H1 (cell line): ENCODE results near the gene RNF4. TPM values are rescaled to one million over a fixed set of nuclear protein-coding genes. Genes with fewer than 3 reads are reported as not detected.

ENCODE experiments used
- CTCF ChIA-PET: fragments of 300-600 bp; sonication (Branson Sonifier 250); formaldehyde crosslinking; loops from one replicate; lab custom pipeline; 2021; ENCODE audit not compliant: partially characterized antibody; lab: Charles Lee
- POLR2A ChIA-PET: fragments of 300-600 bp; sonication (Branson Sonifier 250); formaldehyde crosslinking; loops from one replicate; lab custom pipeline; 2021; ENCODE audit warnings: inconsistent platforms; ENCODE audit not compliant: partially characterized antibody; lab: Charles Lee
- DNase-seq, 2 experiments: peaks; one replicate each; pipeline versions ENCODE4 v3.0.0 to v3.0.0-alpha.2; 2010 to 2022; ENCODE audit warnings: low spot score in 2 of 2, low read depth in 1 of 2, mixed read lengths in 1 of 2
- FAIRE-seq: peaks from 2 replicates; lab custom pipeline; 2011; peaks lifted over from hg19 to GRCh38; lab: Jason Lieb, UNC
- H2AFZ ChIP-seq: 2 replicates; pipeline ENCODE4 v1.8.1; 2012; ENCODE audit warnings: low read length, inconsistent platforms
- H2AK5ac ChIP-seq: 2 replicates; pipeline ENCODE4 v1.6.1; 2013; ENCODE audit warnings: low read depth, low read length
- H2BK120ac ChIP-seq: replicated peaks from 2 replicates; pipeline ENCODE3; 2013; ENCODE audit warnings: low read depth, low read length, inconsistent platforms
- H2BK12ac ChIP-seq: 2 replicates; pipeline ENCODE4 v1.6.1; 2013; ENCODE audit warnings: low read depth, low read length
- H2BK15ac ChIP-seq: 2 replicates; pipeline ENCODE4 v1.6.1; 2013; ENCODE audit warnings: low read length
- H2BK20ac ChIP-seq: 2 replicates; pipeline ENCODE4 v1.6.1; 2013; ENCODE audit warnings: low read length
- H2BK5ac ChIP-seq: 2 replicates; pipeline ENCODE4 v1.6.1; 2013; ENCODE audit warnings: low read depth, low read length
- H3K14ac ChIP-seq: 2 replicates; pipeline ENCODE4 v1.6.1; 2013; ENCODE audit warnings: inconsistent platforms; ENCODE audit not compliant: insufficient read length
- H3K18ac ChIP-seq: 2 replicates; pipeline ENCODE4 v1.6.1; 2013; ENCODE audit warnings: low read length; ENCODE audit errors: extremely low read depth
- H3K23ac ChIP-seq: 2 replicates; pipeline ENCODE4 v1.6.1; 2013; ENCODE audit warnings: inconsistent platforms; ENCODE audit not compliant: insufficient read length
- H3K23me2 ChIP-seq: 2 replicates; pipeline ENCODE4 v1.6.1; 2013; ENCODE audit warnings: low read depth, low read length
- H3K27ac ChIP-seq: 2 replicates; pipeline ENCODE4 v1.6.1; 2011; ENCODE audit warnings: low read depth, low read length, inconsistent platforms
- H3K27me3 ChIP-seq, 4 experiments: replicated peaks in 1 of 4; 1 replicate in 1 of 4; 2 replicates in 3 of 4; pipeline versions ENCODE4 v1.6.1 to v1.8.1; 2011 to 2013; ENCODE audit warnings: low read length in 3 of 4, mild to moderate bottlenecking in 3 of 4, inconsistent platforms in 2 of 4, mixed read lengths in 2 of 4, moderate library complexity in 1 of 4; ENCODE audit not compliant: control insufficient read depth in 3 of 4, insufficient read depth in 3 of 4; ENCODE audit errors: extremely low read depth in 1 of 4
- H3K36me3 ChIP-seq, 4 experiments: 2 replicates each; pipeline versions ENCODE4 v1.6.1 to v1.8.1; 2011 to 2013; ENCODE audit warnings: mild to moderate bottlenecking in 4 of 4, low read length in 3 of 4, moderate library complexity in 2 of 4, control low read depth in 1 of 4, inconsistent platforms in 1 of 4; ENCODE audit not compliant: insufficient read depth in 4 of 4, control insufficient read depth in 2 of 4
- H3K4ac ChIP-seq: replicated peaks from 2 replicates; pipeline ENCODE3; 2013; ENCODE audit warnings: low read length, low read depth, mixed read lengths, inconsistent platforms; ENCODE audit not compliant: insufficient read length
- H3K4me1 ChIP-seq, 4 experiments: replicated peaks in 1 of 4; 1 replicate in 1 of 4; 2 replicates in 3 of 4; pipeline versions ENCODE4 v1.6.1 to v1.8.1; 2011 to 2013; ENCODE audit warnings: low read length in 3 of 4, inconsistent platforms in 2 of 4, mixed read lengths in 1 of 4; ENCODE audit not compliant: insufficient read depth in 4 of 4, control insufficient read depth in 3 of 4
- H3K4me2 ChIP-seq, 2 experiments: 2 replicates each; pipeline versions ENCODE4 v1.6.1 to v1.8.1; 2011 to 2013; ENCODE audit warnings: low read depth in 2 of 2, low read length in 2 of 2, control low read depth in 1 of 2, inconsistent platforms in 1 of 2, mild to moderate bottlenecking in 1 of 2; ENCODE audit not compliant: insufficient read depth in 1 of 2
- H3K4me3 ChIP-seq, 4 experiments: fragments of 200-600, 300-600 bp in 1 of 4; sonication (generic), shearing (Covaris generic), sonication (Bioruptor Twin) in 1 of 4; 2 replicates each; pipeline versions ENCODE4 v1.5.1 to v1.8.1; 2011 to 2016; ENCODE audit warnings: low read length in 4 of 4, low read depth in 3 of 4, control low read depth in 2 of 4, inconsistent platforms in 2 of 4, mild to moderate bottlenecking in 2 of 4, mixed read lengths in 1 of 4, moderate library complexity in 1 of 4; ENCODE audit not compliant: insufficient read depth in 2 of 4; ENCODE audit errors: extremely low read depth in 1 of 4
- H3K56ac ChIP-seq: replicated peaks from 2 replicates; pipeline ENCODE3; 2013; ENCODE audit warnings: low read depth, mild to moderate bottlenecking, mixed read lengths, low read length, inconsistent platforms; ENCODE audit not compliant: insufficient read length
- H3K79me1 ChIP-seq: 2 replicates; pipeline ENCODE4 v1.6.1; 2013; ENCODE audit warnings: low read depth, low read length, control low read depth
- H3K79me2 ChIP-seq, 2 experiments: 2 replicates each; pipeline versions ENCODE4 v1.6.1 to v1.8.1; 2012 to 2013; ENCODE audit warnings: low read length in 2 of 2, mild to moderate bottlenecking in 2 of 2, inconsistent platforms in 1 of 2; ENCODE audit not compliant: insufficient read depth in 2 of 2, control insufficient read depth in 1 of 2
- H3K9ac ChIP-seq, 4 experiments: replicated peaks in 1 of 4; 1 replicate in 1 of 4; 2 replicates in 3 of 4; pipeline versions ENCODE4 v1.6.1 to v1.8.1; 2011 to 2013; ENCODE audit warnings: low read depth in 3 of 4, low read length in 3 of 4, control low read depth in 2 of 4, mild to moderate bottlenecking in 2 of 4, moderate library complexity in 2 of 4, inconsistent platforms in 1 of 4; ENCODE audit errors: extremely low read depth in 1 of 4
- H3K9me3 ChIP-seq, 2 experiments: 2 replicates each; pipeline versions ENCODE4 v1.6.1 to v1.8.1; 2012 to 2013; ENCODE audit warnings: mild to moderate bottlenecking in 2 of 2, moderate library complexity in 2 of 2, control low read depth in 1 of 2, inconsistent platforms in 1 of 2, low read depth in 1 of 2, low read length in 1 of 2, mixed read lengths in 1 of 2; ENCODE audit not compliant: insufficient read depth in 2 of 2
- H4K20me1 ChIP-seq, 2 experiments: replicated peaks in 1 of 2; 2 replicates each; pipeline versions ENCODE3 to v1.8.1; 2011 to 2013; ENCODE audit warnings: inconsistent platforms in 2 of 2, low read length in 2 of 2, mild to moderate bottlenecking in 1 of 2; ENCODE audit not compliant: insufficient read depth in 2 of 2, control insufficient read depth in 1 of 2
- H4K5ac ChIP-seq: 2 replicates; pipeline ENCODE4 v1.6.1; 2013; ENCODE audit warnings: low read length, low read depth, mixed read lengths, inconsistent platforms; ENCODE audit not compliant: insufficient read length
- H4K8ac ChIP-seq: 2 replicates; pipeline ENCODE4 v1.8.0; 2013; ENCODE audit warnings: mild to moderate bottlenecking, moderate library complexity, low read length, inconsistent platforms; ENCODE audit not compliant: insufficient read depth; ENCODE audit errors: extremely low read depth
- H4K91ac ChIP-seq: replicated peaks from 2 replicates; pipeline ENCODE3; 2013; ENCODE audit warnings: low read length, mixed read lengths, inconsistent platforms; ENCODE audit not compliant: insufficient read length
- SP1 ChIP-seq: IDR thresholded peaks from 2 replicates; pipeline ENCODE4 v1.6.1; 2011; ENCODE audit warnings: low read depth, low read length
- WGBS, 2 experiments: shearing (Covaris generic) in 1 of 2; methylation state at CpG; one replicate each; pipeline versions ENCODE4 v1.1.6 to v1.1.7; 2013 to 2015; ENCODE audit warnings: low lambda C conversion rate in 2 of 2, mixed read lengths in 2 of 2, inconsistent platforms in 1 of 2, low coverage in 1 of 2, missing lambda C conversion rate in 1 of 2; ENCODE audit not compliant: insufficient replicate concordance in 2 of 2, insufficient coverage in 1 of 2, insufficient read length in 1 of 2; ENCODE audit errors: extremely low coverage in 1 of 2, missing lambda C conversion rate in 1 of 2; 5-methylcytosine and 5-hydroxymethylcytosine counted together
- polyA plus RNA-seq, 7 experiments: library from polyadenylated mRNA; depleted of rRNA in 3 of 7; stranded (reverse) in 5 of 7; unstranded in 2 of 7; fragments of >200 nt in 5 of 7; fragments of 200-250 nt in 2 of 7; gene quantifications; 1 replicate in 5 of 7; 2 replicates in 1 of 7; 4 replicates in 1 of 7; pipeline versions ENCODE4 v1.2.1 to v1.2.3, GENCODE V29; 2011 to 2013; ENCODE audit warnings: missing spikeins in 2 of 7, mixed read lengths in 2 of 7
- total RNA-seq: library from RNA; stranded (reverse); fragmentation: NEBNext Ultra II Directional; extraction: Animal tissue kit (Norgen Biotek cat#: 25700); gene quantifications from 2 replicates; pipeline ENCODE4 v1.2.1, GENCODE V29; 2021

The RNF4 gene
- total and polyA plus RNA-seq, 2 of the 8 experiments (the other 6 are each of a cell fraction or from before 2014, with no cell fraction given), result 68.2 to 78.9 TPM

DNA sequence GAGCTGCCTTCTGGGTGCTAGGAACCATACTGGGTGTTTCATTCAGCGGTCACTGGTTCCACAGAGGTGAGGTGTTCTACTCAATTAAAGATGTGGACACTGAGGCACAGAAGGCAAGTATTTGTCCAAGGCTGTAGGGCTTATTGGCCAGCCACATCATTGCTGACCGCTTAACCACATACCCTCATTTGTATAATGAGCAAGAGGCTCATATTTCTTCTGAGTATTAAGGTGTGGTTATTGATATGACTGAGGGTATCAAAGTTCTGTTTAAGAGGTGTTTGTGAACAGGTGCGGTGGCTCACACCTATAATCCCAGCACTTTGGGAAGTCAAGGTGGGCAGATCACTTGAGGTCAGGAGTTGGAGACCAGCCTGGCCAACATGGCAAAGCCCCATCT lies 14.3 kb downstream of the RNF4 start:
- Histone ChIP-seq H3K4me3 (no peak overlapping the region), H3K4ac (no peak overlapping the region), H3K18ac (no peak overlapping the region), H3K56ac (no peak overlapping the region), H2AK5ac (no peak overlapping the region), H4K91ac (no peak overlapping the region), H3K79me1 (peaks cover 13% of the 10 kb centered on the region), H3K27me3 (no peaks in the 10 kb centered on the region), H3K9me3 (no peaks in the 10 kb centered on the region), H3K4me2 (no peak overlapping the region), H2BK20ac (no peak overlapping the region), H3K27ac (no peak overlapping the region), H3K14ac (no peak overlapping the region), H4K20me1 (peaks cover 51 to 65% of the 10 kb centered on the region in 2 experiments), H2BK120ac (no peak overlapping the region), H4K5ac (no peak overlapping the region), H3K36me3 (no peaks in the 10 kb centered on the region), H2AFZ (no peak overlapping the region), H3K79me2 (peaks cover 86 to 99% of the 10 kb centered on the region in 2 experiments), H3K23ac (no peak overlapping the region), H2BK15ac (no peak overlapping the region), H4K8ac (no peak overlapping the region), H2BK5ac (no peak overlapping the region), H2BK12ac (no peak overlapping the region), H3K4me1 (peaks cover 1 to 11% (median 5%) of the 10 kb centered on the region in 4 experiments; a peak in 5 of 7 replicates), H3K23me2 (no peaks in the 10 kb centered on the region), H3K9ac (no peak overlapping the region)
- FAIRE-seq, result no peak
- no peak for TF ChIP-seq SP1
- no peak for DNase-seq
- POLR2A ChIA-PET, result no interaction called here
- CTCF ChIA-PET, result interaction anchor here (1.3 kb wide), 1 partner anchor 18 kb away, joined by 3 read pairs; no protein-coding TSS in a partner anchor
- 97% methylated on average over 3 of the region's 3 CpGs; no CpG with 5 or more reads in 1 of the 2 experiments for WGBS, 2 experiments
